GM19351 (cell line): Measurements from ENCODE around the gene CRACDL.

Experiments
- ATAC-seq: cut with Tn5 transposase; IDR thresholded peaks from one replicate; pipeline ENCODE4 v1.9.1; 2021; ENCODE audit warnings: mild to moderate bottlenecking, moderate library complexity; ENCODE audit not compliant: unreplicated experiment

The CRACDL gene

DNA sequence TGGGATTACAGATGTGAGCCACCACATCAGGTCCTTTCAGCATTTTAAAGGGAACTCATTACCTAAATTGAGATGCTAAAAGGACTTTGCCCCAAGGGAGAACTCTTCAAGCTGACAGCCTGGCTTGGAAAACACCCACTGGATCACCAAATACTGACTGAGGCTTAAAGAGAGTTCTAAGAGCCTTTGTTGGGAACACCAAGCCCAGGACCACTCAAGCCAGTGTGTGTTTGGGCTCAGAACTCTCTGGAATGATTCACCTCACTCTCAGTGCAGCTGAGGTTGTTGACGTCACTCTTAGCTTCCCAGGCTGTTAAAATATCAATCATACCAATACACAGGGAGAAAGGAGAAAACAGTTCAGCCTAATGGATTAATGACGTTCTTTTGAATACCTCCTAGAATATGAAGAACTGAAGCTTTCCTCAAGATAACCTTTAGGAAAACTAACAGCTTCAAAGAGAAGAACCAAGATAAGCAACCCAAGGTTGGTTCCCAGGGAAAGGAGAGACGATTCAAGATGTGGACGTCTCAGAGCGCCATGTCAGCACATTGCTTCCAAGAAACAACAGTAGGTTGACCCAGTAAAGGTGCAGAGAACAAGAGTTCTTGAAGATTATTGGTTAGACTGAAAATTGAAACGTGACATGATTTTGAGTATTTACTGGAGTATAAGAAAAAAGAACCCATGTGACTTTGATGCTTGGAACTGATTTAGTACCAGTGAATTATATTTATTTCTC lies 157.1 kb downstream of the CRACDL start:
- no peak for ATAC-seq

DNA sequence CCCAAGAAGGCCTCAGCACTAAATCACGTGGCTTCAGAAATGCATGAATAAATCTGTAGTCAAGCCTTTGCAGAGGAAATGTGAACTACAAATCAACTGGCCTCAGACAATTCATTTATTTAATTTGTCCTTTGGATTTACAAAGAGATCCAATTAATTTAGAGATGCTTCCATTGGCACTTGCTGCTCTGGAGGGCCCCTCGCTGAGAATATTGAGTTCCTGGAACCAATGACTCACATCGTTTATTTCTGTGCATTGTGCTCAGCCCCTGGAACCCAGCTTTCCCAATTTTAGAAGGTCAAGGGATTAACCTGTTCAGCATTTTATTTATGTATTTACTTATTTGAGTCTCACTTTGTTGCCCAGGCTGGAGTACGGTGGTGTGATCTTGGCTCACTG lies 157.9 kb downstream of the CRACDL start:
- ATAC-seq: no peak

DNA sequence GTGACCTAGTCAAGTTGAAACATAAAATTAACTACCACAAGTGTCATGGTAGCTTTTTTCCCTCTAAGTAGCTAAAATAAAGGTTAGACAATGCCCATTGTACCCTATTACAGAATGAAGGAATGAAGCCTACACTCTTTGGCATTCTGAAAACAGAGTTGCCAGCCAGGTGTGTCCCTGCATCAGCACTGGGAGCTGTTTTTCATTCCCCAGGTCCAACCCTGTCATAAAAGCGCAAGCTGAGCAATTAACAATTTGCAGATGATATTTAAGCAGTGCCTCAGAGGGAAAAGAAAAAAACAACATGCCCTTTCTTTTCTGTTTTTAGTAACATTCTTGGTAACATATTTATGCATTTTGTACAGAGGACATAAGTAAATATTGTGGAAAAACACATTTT lies 158.3 kb downstream of the CRACDL start:
- ATAC-seq: no peak

DNA sequence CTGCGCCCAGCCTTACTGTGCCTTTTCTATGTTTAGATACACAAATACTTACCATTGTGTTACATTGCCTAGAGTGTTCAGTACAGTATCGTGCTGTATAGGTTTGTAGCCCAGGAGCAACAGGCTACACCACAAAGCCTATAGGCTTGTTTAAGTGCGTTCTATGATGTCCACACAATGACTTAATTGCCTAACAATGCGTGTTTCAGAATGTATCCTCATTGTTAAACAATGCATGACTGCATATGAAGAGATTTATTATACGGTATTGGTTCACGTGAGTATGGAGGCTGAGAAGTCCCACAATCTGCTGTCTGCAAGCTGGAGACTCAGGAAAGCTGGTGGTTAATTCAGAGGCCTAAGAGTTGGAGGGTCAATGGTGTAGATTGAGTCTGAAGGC lies 158.9 kb downstream of the CRACDL start:
- ATAC-seq: no peak

DNA sequence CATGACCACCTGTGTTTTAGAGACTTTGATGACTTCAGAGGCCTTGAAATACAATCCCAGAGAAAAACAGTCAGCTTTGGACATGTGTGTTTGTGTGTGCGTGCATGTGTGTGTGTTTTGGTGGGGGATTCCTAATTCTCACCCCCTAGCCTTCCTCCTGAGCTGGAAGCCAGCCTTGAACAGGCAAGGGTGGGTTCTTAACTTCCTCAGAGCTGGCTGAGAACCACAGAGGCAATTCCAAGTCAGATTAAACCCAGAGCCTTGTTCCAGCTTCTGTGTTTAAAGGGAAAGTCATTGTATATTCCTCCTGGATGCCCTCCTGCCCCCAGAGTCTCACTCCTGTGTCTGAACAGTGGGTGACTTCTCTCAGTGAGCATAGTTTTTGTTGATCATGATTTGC lies 159.9 kb downstream of the CRACDL start:
- ATAC-seq: no peak

DNA sequence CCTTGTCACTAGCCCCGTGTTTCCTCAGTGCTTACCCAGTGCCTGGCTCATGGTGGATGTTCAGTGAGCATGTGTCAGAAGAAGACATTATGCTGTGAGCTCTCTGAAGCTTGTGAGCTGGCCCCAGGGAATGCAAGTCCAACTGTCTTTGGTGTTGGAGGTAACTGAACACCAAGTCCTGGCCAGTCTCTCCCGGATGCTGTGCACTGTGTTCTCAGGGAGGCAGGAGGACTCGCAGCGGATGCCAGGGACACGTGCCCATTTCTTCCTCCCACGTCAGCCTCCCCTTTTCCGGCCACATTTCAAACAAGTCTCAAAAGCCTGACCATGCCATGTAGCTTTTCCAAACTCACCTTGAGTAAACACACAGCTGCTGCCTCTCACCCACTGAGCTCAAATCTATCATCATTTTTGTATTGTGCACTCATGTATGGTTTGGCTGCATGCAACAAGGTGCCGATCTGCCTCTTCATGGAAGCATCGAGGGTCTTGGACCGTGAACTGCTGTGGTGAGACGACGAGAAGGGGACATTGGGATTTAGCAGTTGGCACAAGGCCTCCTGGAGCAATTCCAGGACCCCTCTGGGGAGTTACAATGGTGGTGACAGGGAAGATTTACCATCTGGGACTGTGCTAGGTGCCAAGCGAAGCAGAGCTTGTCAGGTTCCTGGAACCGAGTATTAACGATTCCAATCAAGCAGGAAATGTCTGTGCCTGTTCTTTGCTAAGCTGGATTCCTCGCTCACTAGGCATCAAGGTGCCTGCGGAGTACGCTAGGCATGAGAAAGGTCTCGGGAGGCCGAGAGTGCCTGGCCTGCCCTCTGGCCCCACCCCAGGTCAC lies 160.7 kb downstream of the CRACDL start:
- ATAC-seq: no peak

DNA sequence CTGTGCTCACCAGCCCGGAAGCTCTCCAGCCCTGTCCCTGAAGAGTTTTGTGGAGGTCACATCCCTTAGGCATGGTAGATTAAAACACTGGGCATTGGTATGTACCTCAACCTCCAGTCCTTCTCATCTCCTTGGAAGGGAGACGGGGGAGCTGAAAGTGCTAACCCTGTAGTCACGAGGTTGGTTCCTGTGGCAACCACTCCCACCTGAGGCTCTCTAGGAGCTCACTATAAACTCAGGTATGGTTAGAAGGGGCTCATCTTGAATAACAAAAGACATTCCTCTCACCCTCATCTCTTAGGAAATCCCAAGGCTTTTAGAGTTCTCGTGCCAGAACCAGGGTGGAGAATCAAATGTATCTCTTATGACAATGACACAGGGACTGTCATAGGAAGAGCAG lies 162.1 kb downstream of the CRACDL start:
- no peak for ATAC-seq

DNA sequence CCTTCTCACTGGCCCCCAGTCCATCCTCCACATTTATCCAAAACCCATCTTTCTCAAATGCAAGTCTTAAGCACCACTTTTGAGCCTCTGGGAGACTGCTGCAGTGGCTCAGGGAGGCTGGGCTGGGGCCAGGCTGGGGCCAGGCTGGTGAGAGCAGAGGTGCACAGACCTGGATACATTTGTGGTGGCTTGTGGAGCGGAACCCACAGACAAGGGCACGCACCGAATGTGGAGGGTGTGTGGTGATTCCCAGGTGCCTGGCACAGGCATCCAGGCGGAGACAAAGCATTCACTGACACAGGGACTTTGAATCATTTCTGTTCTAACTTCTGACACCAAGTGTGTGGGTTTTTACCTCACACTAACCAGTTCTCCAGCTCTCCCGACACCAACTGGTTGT lies 162.9 kb downstream of the CRACDL start:
- no peak for ATAC-seq

DNA sequence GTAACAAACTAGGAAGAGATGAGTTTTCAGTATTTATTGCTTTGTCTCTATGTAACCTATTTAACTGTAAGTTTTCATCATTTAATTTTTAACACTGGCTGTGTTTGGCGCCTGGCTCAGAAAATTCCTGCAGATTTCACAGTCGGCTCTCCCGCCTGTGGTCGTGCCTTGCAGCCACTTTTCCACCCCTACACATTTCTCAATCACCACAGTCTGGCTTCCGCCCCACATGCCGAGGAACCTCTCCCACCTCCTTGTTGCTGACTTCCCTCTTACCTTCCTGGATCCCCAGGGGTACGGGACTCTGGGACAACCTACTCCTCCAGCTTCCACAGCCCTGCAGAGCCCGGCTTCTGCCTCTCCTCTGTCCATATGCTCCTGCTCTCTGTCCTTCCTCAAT lies 163.5 kb downstream of the CRACDL start:
- ATAC-seq: no peak

DNA sequence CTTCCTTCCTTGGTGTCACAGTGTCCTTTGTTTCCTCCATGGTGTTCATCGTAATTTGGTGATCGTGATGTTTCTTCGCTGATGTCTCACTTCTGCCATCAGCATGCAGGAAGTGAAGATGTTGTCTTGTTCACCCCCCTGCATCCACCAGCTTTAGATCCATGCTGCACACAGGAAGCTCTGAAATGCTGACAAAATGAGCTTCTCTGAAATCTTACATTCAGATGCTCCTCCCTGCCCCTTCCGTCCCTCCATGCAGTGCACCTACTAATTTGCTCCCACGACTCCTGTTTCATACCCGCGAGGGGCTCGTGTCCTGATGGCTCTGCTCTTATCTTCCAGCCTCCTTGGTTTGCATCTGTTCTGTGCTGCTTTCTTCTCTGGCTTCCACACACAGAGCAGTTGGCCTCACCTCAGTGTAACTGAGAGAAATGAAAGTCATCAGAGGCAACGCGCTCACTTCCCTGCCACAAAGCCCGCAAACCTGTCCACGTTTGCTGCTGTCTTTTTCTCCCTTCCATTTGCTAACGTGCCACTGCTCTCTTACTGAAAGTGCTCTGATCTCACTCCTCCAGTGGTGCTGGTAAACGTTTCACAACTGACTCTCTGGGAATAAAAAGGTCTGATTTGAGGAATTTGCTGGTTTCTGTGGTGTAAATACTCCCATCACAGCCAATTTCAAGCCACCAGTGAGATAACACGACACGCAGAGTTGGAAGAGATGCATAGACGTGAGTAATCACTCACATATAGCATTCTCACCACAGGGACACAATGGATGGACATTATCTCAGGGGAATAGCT lies 164.1 kb downstream of the CRACDL start:
- ATAC-seq: peak; percentile 63

DNA sequence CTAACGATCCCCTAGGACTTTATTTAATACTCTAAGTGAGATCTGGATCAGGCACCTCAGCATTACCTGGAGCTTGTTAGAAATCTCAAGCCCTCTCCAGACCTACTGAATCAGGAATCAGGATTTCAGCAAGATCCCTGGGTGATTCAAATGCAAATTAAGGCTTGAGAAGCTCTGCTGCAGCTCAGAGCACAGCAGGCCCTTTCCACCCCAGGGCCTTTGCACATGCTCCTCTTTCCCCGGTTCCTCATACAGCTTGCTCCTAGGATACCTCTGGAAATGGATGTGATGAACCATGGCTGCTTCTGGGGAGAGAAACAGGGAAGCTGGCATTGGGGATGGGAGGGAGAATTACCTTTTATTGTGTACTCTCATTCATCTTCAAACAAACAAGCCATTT lies 164.8 kb downstream of the CRACDL start:
- ATAC-seq: no peak

DNA sequence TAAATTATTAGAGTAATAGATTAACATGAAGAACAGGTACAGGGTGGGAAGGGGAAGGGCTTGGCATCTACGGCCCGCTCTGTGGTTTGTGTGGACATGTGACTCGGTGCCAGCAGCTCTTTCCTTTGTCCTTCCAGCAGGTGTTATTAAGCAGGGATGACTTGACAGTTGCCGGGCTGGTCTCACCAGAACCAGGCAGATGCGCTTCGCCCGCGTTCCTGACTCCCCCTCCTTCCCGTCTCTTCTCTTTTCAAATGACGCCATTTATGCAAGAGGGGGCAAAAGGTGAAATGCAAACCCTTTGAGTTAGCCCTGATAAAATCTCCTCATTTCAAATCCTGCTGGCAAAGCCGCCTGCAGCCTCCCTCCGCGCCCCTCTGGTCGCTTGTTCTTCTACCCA lies 166.2 kb downstream of the CRACDL start:
- no peak for ATAC-seq

DNA sequence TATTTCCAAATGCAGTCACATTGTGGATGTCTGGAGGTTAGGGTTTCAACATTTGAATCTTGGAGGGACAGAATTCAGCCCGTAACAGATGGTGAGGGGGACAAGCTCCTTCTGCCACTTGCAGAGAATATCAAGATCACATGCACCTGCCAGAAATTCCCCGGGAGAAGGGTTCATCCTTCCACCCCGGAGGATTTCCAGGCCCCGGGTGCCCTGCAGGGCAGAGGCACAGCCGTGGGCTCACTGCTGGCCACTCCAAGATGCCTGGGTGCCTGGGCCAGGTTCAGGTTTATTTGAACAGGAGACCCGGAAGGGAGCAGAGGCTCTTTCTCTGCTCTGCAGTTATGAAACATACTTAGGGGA lies 166.9 kb downstream of the CRACDL start:
- no peak for ATAC-seq

DNA sequence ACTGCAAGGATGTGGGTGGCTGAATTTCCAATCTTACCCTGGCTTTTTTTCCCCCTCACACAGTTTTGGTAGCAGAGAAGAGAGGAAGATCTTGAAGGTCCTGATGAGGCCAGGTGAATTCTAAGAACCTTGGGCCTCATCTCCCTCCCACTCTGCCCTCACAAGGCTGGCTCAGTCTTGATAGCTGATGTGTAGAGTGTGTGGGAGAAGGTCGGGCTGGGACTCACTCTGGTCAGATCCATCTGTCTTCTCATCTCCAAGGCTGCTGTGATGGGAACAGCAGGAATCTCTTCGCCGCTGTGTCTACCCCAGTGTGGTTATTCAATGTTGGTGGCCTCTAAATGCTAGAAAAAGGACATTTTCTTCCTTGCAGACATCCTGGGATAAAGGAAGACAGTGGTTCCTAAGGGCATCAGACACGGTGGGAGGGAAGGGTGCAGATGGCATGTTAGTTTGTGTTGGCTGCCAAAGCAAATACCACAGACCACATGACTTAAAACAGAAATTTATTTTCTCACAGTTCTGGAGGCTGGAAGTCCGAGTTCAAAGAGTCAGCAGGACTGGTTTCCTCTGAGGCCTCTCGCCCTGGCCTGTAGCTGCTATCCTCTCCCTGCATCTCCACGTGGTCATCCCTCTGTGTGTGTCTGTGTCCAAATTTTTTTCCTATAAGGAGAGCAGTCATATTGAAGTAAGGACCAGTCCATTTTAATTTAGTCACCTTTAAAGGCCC lies 167.5 kb downstream of the CRACDL start:
- ATAC-seq: no peak

DNA sequence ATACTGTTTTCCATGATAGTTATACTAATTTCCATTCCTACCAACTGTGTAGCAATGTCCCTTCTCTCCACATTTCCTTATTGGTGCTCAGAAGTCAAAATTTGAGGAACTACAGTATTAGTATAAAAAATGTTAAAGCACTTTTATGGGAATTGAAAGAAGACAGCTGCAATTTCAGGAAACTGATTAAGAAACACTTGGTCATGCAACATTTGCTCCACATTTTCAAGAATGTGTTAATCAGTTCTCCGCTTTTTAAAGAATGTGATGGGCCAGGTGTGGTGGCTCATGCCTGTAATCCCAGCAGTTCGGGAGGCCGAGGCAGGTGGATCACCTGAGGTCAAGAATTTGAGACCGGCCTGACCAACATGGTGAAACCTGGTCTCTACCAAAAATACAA lies 171.5 kb downstream of the CRACDL start:
- ATAC-seq: no peak

DNA sequence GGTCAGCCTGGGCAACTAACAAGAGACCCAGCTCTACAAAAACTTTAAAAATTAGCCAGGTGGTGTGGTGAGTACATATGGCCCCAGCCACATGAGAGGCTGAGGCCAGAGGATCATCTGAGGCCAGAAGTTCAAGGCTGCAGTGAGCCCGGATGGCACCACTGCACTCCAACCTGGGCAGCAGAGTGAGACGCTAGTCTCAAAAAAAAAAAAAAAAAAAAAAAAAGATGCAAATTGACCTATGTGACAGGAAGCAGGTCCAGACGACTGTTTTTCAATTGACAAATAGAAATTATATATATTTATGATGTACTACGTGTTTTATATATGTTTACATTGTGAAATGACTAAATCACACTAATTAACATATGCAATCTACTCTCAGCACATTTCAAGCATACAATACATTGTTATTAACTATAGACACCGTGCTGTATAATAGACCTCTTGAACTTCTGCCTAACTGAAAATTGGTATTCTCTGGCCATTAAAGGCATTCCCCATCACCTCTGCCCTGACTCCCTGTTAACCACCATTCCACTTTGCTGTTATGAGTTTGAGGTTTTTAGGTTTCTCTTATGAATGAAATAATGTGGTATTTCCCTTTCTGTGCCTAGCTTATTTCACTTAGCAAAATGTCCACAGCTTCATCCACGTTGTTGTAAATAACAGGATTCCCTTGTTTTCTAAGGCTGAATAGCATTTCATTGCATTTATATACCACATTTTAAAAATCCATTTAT lies 172.6 kb downstream of the CRACDL start:
- ATAC-seq: no peak

DNA sequence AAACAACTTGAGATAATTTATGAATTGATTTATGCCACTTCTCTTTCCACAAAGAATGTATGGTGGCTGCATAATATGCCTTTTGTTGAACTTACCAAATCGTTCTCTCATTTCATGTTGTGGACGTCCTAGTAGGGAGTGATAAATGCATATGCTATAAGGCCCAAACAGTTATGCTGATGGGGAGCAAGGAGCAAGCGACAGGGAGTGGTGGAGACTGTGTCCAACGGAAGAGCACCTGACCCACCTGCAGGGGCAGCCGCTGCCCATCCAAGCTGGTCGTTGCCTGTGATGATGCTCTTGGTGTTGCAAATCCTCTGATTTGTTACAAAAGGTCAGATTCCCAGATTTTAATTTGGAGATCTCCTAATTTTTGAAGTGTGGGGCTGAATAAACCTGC lies 174.1 kb downstream of the CRACDL start:
- ATAC-seq: no peak

DNA sequence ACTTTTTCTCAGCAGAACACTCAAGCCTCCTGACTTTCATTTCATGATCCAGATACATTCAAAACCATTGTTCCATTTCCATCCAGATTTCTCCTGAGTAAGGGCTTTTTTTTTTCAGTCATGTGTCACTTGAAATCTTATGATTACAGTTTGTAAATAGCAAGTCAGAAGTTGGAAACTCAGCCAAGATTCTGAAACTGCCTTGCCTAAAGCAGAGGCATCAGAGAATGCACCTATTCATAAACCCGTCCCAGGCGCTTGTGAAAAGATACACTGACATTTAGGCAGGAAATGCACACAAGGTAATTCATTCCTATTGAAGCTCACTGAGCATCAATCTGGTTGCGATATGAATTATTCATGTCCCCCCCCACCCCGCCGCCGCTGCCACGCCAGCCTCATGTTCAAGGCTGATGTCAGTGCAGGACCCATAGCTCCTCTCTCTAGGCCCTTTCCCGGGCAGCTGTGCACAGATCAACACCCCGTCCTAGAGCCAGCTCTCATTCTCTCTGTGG lies 174.7 kb downstream of the CRACDL start:
- no peak for ATAC-seq

DNA sequence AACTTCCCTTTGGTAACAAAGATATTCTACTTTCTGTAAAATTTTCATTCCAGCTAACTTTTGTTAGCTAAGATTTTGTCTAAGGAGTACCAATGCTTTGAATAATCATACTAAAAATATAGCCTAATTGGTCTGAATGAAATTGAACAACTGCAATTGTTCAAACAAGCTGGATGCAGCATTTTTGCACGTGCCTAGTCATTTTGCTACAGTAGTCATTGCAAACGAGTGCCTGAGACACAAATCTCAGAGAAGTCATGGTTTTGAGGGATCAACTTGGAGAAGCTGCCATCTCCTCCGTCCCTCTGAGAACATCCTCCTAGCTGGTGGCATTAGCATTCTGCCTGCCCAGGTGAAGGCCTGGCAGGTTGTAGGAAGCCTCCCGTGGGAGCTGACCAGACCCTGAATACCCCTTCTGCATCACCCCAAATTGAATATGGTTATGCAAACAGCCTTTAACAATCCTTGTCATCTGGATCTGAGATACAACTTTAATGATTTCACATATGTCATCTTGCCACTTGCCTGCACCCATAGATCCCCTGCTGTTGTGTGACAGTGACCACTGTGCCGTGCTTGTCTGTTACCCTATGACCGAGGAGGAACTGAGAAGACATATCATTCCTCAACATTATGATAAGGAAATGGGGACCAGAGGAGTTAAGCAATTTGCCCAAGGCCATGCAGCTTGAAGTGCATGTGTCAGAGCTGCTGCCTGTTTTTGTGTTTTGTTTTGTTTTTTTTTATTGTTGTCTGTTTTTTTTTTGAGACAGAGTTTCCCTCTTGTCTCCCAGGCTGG lies 176.0 kb downstream of the CRACDL start:
- no peak for ATAC-seq
